ENCODE results near the gene CASP2.

The CASP2 gene

DNA sequence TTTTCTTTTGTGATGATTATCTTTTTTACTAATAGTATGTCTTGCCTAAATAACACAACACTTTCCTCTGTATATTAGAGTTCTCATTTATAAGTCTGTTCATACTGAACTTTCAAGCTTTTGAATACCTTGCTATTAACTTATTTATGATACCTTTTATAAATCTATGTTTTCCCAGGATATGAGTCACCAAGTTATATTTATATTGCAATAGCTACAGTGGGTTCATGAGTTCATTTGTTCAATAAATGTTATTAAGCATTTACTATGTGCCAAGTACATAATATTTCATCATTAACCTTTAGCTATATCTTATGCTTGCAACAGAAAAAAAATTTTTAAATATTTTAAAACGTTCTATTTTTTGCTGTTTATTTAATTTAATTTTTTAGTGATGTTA lies 46.1 kb downstream of the CASP2 start:
- DNase-seq (ENCODE audit: low read depth), result no peak

DNA sequence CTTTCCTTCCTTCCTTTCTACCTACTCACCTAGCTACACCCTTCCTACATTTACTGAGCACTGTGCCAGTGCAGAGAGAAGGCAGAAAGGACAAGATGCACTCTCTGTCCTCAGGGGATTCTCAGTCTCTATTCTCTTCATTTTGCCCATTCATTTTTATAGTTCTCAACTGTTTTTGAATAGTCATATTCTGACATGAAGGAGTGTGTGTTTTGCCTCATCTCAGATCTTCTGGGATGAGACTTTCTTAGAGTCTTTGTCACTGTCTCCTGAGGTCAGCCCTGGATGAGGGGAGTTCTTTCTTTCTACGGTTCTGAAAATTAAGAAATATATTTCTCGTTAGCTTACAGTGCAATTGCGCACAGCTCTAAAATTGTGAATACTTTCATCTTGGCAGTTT lies 49.1 kb downstream of the CASP2 start:
- DNase-seq (ENCODE audit: low read depth), result no peak

DNA sequence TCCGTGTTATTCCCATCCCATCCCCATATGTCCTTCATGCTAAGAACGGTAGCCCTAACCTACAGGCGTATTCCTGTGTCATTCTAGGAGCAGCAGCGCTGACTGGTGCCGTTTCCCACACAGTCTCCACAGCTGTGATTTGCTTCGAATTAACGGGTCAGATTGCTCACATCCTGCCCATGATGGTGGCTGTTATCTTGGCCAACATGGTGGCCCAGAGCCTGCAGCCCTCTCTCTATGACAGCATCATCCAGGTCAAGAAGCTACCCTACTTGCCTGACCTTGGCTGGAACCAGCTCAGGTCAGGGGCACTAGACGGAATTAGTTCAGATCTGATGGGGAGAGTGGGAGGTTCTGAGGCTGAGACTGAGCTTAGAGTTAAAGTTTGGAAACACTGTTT lies 53.7 kb downstream of the CASP2 start:
- DNase-seq (ENCODE audit: low read depth), result no peak

DNA sequence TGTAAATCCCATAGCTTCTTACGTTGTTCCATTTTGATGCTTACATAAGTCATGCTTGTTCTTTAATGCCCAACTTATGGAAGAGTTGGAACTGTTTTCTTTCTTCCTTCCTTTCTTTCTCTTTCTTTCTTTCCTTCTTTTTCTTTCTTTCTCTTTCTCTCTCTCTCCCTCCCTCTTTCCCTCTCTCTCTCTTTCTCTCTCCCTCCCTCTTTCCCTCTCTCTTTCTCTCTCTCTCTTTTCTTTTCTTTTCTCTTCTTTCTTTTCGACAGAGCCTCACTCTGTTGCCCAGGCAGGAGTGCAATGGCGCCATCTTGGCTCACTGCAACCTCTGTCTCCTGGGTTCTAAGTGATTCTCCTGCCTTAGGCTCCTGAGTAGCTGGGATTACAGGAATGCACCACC lies 55.4 kb downstream of the CASP2 start:
- no peak for DNase-seq (ENCODE audit: low read depth)

DNA sequence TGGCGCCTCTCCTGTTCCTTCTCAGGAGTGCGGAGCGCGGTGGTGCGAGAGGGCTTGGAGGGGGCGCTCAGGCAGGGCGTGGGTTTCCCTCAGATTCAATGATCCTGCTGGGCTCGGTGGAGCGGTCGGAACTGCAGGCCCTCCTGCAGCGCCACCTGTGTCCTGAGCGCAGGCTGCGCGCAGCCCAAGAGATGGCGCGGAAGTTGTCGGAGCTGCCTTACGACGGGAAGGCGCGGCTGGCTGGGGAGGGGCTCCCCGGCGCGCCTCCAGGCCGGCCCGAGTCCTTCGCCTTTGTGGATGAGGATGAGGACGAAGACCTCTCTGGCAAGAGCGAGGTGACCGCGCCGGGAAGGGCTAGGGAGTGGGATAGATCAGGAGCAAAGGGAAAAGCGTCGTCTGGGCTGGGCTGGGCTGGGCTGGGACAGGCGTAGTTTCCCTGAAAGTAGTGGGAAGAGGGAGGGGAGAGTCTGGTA lies 57.3 kb downstream of the CASP2 start:
- DNase-seq (ENCODE audit: low read depth), result peak; percentile 44

DNA sequence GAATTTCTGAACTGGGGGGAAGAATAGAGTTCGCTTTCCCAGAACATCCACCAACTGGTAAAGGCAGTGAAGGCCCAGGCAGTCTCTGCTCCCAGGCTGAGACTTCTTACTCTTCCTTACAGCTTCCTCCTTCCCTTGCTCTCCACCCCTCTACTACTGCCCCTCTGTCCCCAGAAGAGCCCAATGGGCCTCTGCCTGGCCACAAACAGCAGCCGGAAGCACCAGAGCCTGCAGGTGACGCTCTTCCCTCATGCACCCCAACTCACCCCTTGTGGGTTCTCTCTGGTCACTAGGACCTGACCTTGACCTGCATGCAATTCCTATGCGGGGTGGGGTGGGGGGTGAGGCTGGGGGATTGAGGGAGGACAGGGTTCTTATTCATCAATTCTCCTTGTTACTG lies 57.9 kb downstream of the CASP2 start:
- DNase-seq (ENCODE audit: low read depth), result no peak

DNA sequence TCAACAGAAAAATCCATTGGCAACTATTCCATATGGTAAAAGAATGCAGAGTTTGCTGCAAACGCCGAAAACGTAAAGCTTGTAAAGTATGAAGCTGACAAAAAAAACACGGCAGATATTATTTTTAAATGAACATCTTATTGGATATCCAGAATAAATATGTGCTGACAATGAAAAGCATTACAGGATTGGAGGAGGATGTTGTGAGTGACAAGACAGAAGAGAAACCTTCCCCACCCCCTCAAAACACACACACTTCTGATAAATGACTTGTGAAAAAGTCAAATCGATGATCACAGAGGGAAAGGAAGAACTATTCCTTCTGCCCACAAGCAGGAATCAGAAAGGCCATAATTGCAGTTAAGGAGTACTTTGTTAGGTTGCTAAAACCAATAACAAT lies 59.8 kb downstream of the CASP2 start:
- no peak for DNase-seq (ENCODE audit: low read depth)

DNA sequence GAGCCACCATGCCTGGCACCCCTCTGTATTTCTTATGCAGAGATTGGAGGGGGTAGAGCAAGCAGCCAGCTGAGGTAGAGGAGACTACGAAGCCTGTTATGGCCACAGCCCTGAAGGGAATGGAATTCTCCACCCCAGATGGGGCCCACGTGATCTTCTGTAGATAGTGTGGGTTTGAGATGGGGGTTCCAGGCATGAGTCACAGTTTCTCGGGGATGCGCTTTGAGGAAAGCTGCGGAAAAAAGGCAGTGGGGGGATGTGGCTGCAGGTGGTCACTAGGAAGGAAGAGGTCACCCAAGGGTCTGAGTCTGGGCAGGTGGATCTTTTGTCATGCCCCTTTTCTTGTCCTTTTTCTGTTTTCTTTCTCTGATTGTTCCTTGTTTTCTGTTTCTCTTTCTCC lies 62.9 kb downstream of the CASP2 start:
- DNase-seq (ENCODE audit: low read depth), result no peak

DNA sequence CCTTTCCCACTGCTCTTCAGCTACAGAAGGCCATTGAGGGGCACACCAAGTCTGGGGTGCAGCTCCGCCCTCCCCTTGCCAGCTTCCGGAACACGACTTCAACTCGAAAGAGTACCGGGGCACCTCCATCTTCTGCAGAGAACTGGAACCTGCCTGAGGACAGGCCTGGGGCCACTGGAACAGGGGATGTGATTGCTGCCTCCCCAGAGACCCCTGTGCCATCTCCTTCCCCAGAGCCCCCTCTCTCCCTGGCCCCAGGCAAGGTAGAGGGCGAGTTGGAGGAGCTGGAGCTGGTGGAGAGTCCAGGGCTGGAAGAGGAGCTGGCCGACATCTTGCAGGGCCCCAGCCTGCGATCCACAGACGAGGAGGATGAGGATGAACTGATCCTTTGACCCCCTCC lies 63.4 kb downstream of the CASP2 start:
- DNase-seq (ENCODE audit: low read depth), result no peak

DNA sequence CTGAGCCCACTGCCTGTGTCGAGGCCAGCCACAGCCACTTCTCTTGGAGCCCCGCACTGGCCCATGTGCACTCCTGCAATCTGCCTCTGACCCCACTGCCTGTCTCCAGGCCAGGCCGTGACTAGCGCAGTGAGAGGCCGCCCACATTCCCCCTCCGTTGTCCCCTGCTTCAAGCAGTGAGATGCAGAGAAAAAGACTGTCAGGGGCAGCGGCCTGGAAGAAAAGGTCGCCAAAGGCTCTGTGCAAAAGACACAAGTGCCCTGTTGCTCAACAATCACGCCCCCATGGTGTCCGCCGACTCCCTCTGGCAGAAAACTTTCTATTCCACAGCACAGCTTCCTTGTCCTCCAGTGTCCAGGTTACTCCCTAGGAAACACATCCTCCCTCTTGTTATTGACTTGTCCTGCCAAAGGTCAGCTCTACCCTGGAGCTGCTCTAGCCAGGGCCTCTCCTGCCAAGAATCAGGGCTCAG lies 64.4 kb downstream of the CASP2 start:
- DNase-seq (ENCODE audit: low read depth), result no peak

DNA sequence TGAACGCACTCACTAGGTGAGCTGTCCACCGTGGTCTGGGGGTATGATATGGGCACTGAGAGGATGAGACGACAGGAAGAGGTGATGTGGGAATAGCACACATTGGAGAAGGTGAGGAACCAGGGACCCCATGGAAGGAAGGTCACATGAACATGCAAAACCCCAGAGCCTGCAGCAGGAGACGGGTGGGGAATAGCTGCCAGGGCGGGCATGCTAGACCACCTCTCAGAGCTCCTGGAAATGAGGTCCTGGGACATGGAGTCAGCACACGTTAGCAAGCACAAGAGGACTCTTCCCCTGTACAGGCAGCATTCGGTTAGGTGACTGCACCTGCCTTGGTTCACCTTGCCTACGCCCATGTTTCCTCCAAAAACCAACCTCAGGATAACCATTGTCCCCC lies 66.2 kb downstream of the CASP2 start:
- DNase-seq (ENCODE audit: low read depth), result no peak

DNA sequence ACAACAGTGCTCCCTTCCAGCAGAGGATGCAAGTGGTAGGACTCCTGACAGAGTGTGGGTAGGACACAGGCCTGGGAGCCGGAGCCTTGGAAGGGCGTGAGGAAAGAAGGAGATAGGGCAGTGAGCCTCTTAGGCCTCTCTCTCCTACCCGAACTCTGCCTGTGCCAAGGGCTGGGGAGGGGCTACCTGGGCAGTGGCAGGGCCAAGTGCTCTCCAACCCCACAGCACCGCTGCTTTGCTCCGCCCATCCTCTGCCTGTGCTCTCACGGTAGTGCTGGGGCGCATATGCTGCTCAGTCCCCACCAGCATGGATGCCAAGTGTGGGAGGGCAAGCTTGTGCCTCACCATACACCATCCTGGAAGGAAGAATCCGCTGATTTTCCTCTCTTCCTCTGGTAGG lies 66.8 kb downstream of the CASP2 start:
- DNase-seq (ENCODE audit: low read depth), result no peak

DNA sequence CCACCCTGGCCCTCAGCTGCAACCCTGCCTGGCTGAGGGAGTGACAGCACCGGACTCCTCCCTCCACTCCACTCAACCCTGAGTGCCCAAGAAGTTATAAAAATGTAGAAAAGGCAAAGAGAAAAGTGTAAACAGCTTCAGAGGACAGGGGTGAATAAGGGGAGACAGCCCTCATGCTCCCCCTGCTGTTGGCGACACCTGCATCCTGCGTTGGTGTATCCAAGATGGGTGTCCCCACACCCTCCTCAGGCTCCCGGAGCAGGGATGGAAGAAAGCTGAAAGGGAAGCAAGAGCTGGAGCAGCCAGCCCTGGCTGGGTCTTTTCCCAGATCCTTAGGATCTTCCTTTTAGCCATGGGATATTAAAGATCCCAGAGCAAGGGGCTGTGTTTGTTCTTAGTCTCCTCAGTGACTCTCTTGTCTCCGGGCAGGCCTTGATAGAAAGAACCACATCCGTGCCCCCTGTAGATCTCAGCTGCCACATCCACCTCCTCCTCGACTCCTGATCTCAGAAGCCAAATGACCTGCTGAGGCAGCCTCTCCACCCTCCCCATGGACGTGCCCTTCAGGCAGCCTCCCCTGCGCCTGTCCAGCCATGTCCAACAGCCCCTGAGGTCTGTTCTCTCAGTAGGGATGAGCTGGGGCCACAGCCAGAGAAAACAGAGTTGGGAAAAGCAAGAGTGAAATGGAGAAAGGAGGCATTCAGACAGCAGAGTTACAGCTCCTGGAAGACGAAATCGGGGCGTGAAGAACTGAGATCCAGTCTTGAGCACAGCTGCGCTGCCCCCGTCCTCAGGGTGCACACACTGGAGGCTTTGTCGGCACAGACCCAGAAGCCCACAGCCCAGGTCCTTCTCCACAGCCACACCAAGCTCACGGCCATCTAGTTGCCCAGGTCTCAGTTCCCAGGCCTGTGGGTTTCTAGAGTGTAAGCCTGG lies 67.6 kb downstream of the CASP2 start:
- no peak for DNase-seq (ENCODE audit: low read depth)

DNA sequence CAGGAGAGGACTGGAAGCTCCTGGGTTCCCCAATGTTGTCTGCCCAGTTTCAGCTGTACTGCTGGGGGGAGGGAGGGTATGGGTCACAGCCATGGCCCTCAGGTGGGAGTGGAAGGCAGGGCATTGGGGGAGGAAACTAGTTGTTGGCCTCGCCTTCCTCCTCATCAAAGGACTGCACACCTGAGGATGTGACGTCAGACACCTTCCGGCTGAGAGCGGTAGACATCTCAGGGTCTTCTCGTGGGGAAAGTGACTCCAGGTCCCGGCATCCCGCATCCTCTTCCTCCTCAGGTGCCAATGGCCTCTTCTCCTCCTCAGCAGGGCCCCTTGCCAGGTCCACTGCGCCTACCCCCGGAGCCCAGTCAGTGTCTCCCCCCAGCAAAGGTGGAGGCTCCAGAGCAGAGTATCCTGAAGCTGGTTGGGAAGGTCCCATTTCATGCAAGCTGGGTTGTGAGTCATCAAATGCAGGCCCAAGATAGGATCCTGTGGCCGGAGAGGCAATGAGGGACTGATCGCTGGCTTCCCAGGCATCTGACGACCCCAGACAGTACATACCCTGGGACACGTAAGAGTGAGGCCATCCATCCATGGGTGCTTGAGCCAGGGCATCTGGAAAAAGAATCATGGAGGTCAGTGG lies 68.4 kb downstream of the CASP2 start:
- no peak for DNase-seq (ENCODE audit: low read depth)
